Stimulated activated CD4-positive, alpha-beta T cell treated with anti-CD3 and anti-CD28 coated beads, Interleukin-4, amount 100 ng/mL, for 4 hours (primary cell): ENCODE results near the gene SYNGR3.

Experiments used
- DNase-seq, 2 experiments: peaks; one replicate each; pipeline ENCODE4 v3.0.0-alpha.2; 2020

The SYNGR3 gene

DNA sequence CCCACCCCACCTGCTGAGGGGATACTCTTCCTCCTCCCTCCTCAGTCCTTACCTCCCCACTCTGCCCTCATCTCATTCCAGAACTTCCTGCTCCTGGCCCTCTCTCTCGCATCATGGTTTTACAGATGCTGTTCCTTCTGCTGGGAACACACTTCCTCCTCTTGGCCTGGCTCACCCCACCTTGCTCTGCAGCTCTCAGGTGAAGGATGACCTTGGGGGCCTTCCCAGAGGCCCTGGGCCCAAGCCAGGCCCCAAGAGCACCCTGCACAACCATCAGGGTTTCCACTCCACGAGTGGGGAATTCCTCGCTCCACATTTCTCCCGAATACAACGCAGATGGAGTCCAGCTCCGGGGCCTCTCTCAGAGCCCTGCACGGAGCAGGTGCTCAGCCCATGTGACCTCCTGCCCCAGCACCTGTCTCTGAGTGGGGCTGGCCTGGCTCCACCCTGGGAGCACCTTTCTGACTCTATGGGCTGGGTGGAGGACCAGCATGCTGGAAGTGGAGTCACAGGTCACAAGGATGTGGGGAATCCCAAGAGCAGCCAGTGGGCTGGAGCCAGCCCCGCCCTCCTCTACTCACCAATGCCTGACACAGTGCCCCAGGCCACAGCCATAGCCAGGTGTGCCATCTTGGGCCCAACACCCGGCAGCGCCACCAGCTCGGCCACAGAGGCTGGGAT lies 53.4 kb downstream of the SYNGR3 start:
- DNase-seq, result no peak
